ENCODE measurements around the gene CCR2.

The CCR2 gene

DNA sequence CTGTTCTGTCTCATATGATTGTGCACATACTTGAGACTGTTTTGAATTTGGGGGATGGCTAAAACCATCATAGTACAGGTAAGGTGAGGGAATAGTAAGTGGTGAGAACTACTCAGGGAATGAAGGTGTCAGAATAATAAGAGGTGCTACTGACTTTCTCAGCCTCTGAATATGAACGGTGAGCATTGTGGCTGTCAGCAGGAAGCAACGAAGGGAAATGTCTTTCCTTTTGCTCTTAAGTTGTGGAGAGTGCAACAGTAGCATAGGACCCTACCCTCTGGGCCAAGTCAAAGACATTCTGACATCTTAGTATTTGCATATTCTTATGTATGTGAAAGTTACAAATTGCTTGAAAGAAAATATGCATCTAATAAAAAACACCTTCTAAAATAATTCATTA, 21.9 kb downstream of the CCR2 start:
- H3K36me3 ChIP-seq, result no peaks in the 10 kb centered on the region
- no peaks in the 10 kb centered on the region for H3K9me3 ChIP-seq
- H3K4me1 ChIP-seq, result no peaks in the 10 kb centered on the region
- no peaks in the 10 kb centered on the region for H3K27me3 ChIP-seq
- no peak overlapping the region for H3K4me3 ChIP-seq (ENCODE audit: low read depth, low read length)
- no peak for DNase-seq
- TF ChIP-seq, protein P1, sequence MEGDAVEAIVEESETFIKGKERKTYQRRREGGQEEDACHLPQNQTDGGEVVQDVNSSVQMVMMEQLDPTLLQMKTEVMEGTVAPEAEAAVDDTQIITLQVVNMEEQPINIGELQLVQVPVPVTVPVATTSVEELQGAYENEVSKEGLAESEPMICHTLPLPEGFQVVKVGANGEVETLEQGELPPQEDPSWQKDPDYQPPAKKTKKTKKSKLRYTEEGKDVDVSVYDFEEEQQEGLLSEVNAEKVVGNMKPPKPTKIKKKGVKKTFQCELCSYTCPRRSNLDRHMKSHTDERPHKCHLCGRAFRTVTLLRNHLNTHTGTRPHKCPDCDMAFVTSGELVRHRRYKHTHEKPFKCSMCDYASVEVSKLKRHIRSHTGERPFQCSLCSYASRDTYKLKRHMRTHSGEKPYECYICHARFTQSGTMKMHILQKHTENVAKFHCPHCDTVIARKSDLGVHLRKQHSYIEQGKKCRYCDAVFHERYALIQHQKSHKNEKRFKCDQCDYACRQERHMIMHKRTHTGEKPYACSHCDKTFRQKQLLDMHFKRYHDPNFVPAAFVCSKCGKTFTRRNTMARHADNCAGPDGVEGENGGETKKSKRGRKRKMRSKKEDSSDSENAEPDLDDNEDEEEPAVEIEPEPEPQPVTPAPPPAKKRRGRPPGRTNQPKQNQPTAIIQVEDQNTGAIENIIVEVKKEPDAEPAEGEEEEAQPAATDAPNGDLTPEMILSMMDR (IDR thresholded peaks at IDR 0.05; ENCODE audit: low read depth, low read length), result no peak

DNA sequence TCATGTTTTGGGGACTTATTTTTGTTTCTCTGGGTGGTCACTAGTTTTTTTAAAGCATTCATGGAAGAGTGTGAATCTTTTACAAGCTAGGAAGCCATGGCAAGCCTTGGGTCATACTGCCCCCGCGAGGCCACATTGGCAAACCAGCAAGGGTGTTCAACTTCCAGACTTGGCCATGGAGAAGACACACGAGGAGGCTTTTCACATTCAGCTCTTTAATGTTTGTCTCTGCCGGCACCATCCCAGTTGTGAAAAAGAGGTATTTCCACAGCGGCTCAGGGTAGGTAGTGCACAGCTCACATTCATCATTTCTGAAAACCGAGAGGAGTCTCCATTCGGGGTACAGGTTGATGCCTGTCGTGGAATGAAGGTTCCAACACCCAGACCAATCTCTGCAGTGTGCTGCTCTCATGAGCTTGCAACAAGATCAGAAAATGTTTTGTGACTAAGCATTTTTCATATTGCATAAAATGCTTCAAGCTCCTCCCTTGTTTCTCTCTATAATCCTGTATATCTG, 24.6 kb downstream of the CCR2 start:
- Histone ChIP-seq H3K9me3 (no peaks in the 10 kb centered on the region), H3K27me3 (no peaks in the 10 kb centered on the region), H3K36me3 (no peaks in the 10 kb centered on the region), H3K4me1 (no peaks in the 10 kb centered on the region), H3K4me3 (ENCODE audit: low read depth, low read length) (no peak overlapping the region)
- peak; percentile 40 for DNase-seq
- TF ChIP-seq, protein P1 (IDR thresholded peaks at IDR 0.05; ENCODE audit: low read depth, low read length), result peak; percentile 64

DNA sequence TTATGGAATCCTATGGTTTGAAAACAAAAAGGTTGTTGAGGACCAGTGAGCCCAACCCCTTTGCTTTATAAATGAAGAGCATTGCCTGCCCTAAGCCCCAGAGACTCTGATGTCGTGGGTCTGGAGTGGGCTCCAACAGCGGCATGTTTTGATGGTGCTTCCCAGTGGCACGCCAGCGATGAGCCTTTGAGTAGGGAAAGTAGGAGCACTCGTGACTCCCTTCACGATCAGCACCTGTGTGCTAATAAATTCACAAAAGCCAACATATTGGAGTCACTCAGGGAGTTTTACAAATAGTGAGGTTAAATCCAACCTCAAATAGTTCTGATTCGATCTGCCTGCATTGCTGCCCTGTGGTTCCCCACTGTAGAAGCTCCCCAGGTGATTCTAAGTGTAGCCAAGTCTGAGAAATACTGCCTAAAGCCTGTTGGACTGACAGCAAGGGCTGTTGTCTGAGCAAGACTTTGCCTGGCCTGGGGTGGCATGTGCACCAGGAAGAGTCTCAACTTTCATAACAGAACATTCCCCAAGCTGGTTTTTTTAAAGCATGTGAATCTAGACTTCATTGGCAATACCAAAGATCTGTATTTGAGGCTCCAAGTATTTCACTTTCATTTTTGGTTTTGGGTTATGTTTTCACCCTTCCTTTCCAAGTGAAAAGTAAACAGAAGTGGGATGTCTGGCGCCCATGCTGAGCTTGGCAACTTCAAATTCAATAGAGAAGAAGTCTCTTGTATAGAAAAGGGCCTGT, 26.7 kb downstream of the CCR2 start:
- TF ChIP-seq, protein P1 (IDR thresholded peaks at IDR 0.05; ENCODE audit: low read depth, low read length), result no peak
- H3K36me3 ChIP-seq, result no peaks in the 10 kb centered on the region
- no peak overlapping the region for H3K4me3 ChIP-seq (ENCODE audit: low read depth, low read length)
- H3K9me3 ChIP-seq, result no peaks in the 10 kb centered on the region
- no peaks in the 10 kb centered on the region for H3K27me3 ChIP-seq
- no peak for DNase-seq
- H3K4me1 ChIP-seq, result no peaks in the 10 kb centered on the region

GRCh38 chr3:46381625-46382024, 27.7 kb downstream of the CCR2 start:
- Histone ChIP-seq H3K27me3 (no peaks in the 10 kb centered on the region), H3K4me1 (no peaks in the 10 kb centered on the region), H3K4me3 (ENCODE audit: low read depth, low read length) (no peak overlapping the region), H3K36me3 (no peaks in the 10 kb centered on the region), H3K9me3 (no peaks in the 10 kb centered on the region)
- TF ChIP-seq, protein P1 (IDR thresholded peaks at IDR 0.05; ENCODE audit: low read depth, low read length), result no peak
- no peak for DNase-seq

- no peak for DNase-seq
- Histone ChIP-seq H3K4me3 (ENCODE audit: low read depth, low read length) (no peak overlapping the region), H3K4me1 (no peaks in the 10 kb centered on the region), H3K27me3 (no peaks in the 10 kb centered on the region), H3K36me3 (no peaks in the 10 kb centered on the region), H3K9me3 (no peaks in the 10 kb centered on the region)
- TF ChIP-seq, protein P1 (IDR thresholded peaks at IDR 0.05; ENCODE audit: low read depth, low read length), result no peak
These were observed 29.5 kb downstream of the CCR2 start for GRCh38 chr3:46383211-46383950.

DNA sequence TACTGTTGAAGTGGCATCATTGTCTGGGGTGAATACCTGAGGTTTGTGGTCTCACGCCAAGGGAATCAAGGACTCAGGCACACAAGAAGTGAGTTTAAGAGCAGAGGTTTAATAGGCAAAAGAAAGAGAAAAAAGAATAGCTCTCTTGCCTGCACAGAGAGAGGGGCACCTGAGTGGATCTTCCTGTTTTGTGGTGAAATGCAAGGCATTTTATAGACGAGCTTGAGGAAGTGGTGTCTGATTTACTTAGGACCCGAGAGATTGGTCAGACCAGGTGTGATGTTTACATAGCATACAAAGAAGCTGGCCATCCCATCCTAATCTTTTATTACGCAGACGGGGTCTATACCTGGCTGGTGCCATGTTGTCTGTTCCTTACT, 30.0 kb downstream of the CCR2 start:
- Histone ChIP-seq H3K4me3 (ENCODE audit: low read depth, low read length) (no peak overlapping the region), H3K27me3 (no peaks in the 10 kb centered on the region), H3K4me1 (no peaks in the 10 kb centered on the region), H3K9me3 (no peaks in the 10 kb centered on the region), H3K36me3 (no peaks in the 10 kb centered on the region)
- no peak for DNase-seq
- TF ChIP-seq, protein P1 (IDR thresholded peaks at IDR 0.05; ENCODE audit: low read depth, low read length), result no peak
